ENCODE measurements around the gene ARID1B.
"Not testable (repeated sequence)": the region's sequence is repeated elsewhere in the genome, so short reads cannot be mapped to it uniquely, and the experiment has no call there.

The ARID1B gene

GRCh38 chr6:157145656-157146285 lies 368.6 kb downstream of the ARID1B start:
- DNase-seq, result no peak

GRCh38 chr6:157147054-157148026 lies 370.2 kb downstream of the ARID1B start:
- not testable (repeated sequence) for DNase-seq

GRCh38 chr6:157148391-157149323 lies 371.5 kb downstream of the ARID1B start:
- no peak for DNase-seq

GRCh38 chr6:157150076-157150475 lies 372.9 kb downstream of the ARID1B start:
- no peak for DNase-seq

GRCh38 chr6:157151029-157151428 lies 373.9 kb downstream of the ARID1B start:
- no peak for DNase-seq

GRCh38 chr6:157151989-157152388 lies 374.8 kb downstream of the ARID1B start:
- DNase-seq, result no peak

- no peak for DNase-seq
Measured at GRCh38 chr6:157152556-157152955, 375.4 kb downstream of the ARID1B start.

- no peak for DNase-seq
Measured at GRCh38 chr6:157155804-157156203, 378.6 kb downstream of the ARID1B start.

- no peak for DNase-seq
Measured at GRCh38 chr6:157157258-157157657, 380.1 kb downstream of the ARID1B start.

- DNase-seq, result no peak
Measured at GRCh38 chr6:157158456-157158855, 381.3 kb downstream of the ARID1B start.

GRCh38 chr6:157158897-157159296 lies 381.7 kb downstream of the ARID1B start:
- DNase-seq, result no peak

- no peak for DNase-seq
Measured at GRCh38 chr6:157159348-157159747, 382.2 kb downstream of the ARID1B start.

- DNase-seq, result no peak
Measured at GRCh38 chr6:157161912-157162311, 384.7 kb downstream of the ARID1B start.

GRCh38 chr6:157162766-157163433 lies 385.7 kb downstream of the ARID1B start:
- DNase-seq, result no peak

GRCh38 chr6:157163434-157164159 lies 386.4 kb downstream of the ARID1B start:
- no peak for DNase-seq

- no peak for DNase-seq
Measured at GRCh38 chr6:157164972-157165371, 387.8 kb downstream of the ARID1B start.

- no peak for DNase-seq
Measured at GRCh38 chr6:157166784-157167183, 389.6 kb downstream of the ARID1B start.

GRCh38 chr6:157167837-157168236 lies 390.7 kb downstream of the ARID1B start:
- no peak for DNase-seq

GRCh38 chr6:157168471-157168870 lies 391.3 kb downstream of the ARID1B start:
- no peak for DNase-seq

GRCh38 chr6:157169226-157169625 lies 392.0 kb downstream of the ARID1B start:
- no peak for DNase-seq

- no peak for DNase-seq
Measured at GRCh38 chr6:157169656-157170055, 392.5 kb downstream of the ARID1B start.

- no peak for DNase-seq
Measured at GRCh38 chr6:157170535-157170934, 393.4 kb downstream of the ARID1B start.
